ENCODE results near the gene CISH.

CISH gene

GRCh38 chr3:50582083-50582482 is 29.5 kb downstream of the CISH start:
- no peaks in the 10 kb centered on the region for H3F3A ChIP-seq (ENCODE audit: low read depth)
- no peaks in the 10 kb centered on the region for H3K27me3 ChIP-seq (ENCODE audit: insufficient read depth, low read length, poor library complexity, severe bottlenecking)
- H3K79me2 ChIP-seq (ENCODE audit: insufficient read depth, low read length) = no peaks in the 10 kb centered on the region
- no peaks in the 10 kb centered on the region for H3K36me3 ChIP-seq (ENCODE audit: insufficient read depth, low read length)
- TF ChIP-seq CTCF (conservative IDR thresholded peaks at IDR 0.05; ENCODE audit: low read length) (no peak), EZH2phosphoT487 (IDR thresholded peaks at IDR 0.05; ENCODE audit: borderline replicate concordance) (no peak)
- H3K4me2 ChIP-seq (ENCODE audit: low read depth, low read length, poor library complexity, severe bottlenecking) = no peak overlapping the region
- H4K20me1 ChIP-seq (ENCODE audit: insufficient read depth, low read length, poor library complexity, severe bottlenecking) = no peaks in the 10 kb centered on the region
- no peak overlapping the region for H3K4me3 ChIP-seq (ENCODE audit: low read length, poor library complexity, severe bottlenecking)
- H3K9me2 ChIP-seq (replicated peaks; ENCODE audit: low read depth, low read length) = no peaks in the 10 kb centered on the region
- no peak overlapping the region for H2AFZ ChIP-seq (ENCODE audit: low read length)
- no peak overlapping the region for H3K9ac ChIP-seq (ENCODE audit: low read depth, low read length, poor library complexity, severe bottlenecking)
- H3K9me3 ChIP-seq (ENCODE audit: insufficient read depth, low read depth, low read length) = no peaks in the 10 kb centered on the region
- no peaks in the 10 kb centered on the region for H3K4me1 ChIP-seq (ENCODE audit: insufficient read depth, low read length, poor library complexity, severe bottlenecking)

GRCh38 chr3:50581459-50581842 is 30.1 kb downstream of the CISH start:
- H3K4me2 ChIP-seq (ENCODE audit: low read depth, low read length, poor library complexity, severe bottlenecking) = no peak overlapping the region
- no peaks in the 10 kb centered on the region for H3K27me3 ChIP-seq (ENCODE audit: insufficient read depth, low read length, poor library complexity, severe bottlenecking)
- no peak overlapping the region for H3K4me3 ChIP-seq (ENCODE audit: low read length, poor library complexity, severe bottlenecking)
- H3F3A ChIP-seq (ENCODE audit: low read depth) = no peaks in the 10 kb centered on the region
- no peaks in the 10 kb centered on the region for H4K20me1 ChIP-seq (ENCODE audit: insufficient read depth, low read length, poor library complexity, severe bottlenecking)
- H3K9me3 ChIP-seq (ENCODE audit: insufficient read depth, low read depth, low read length) = no peaks in the 10 kb centered on the region
- no peak overlapping the region for H2AFZ ChIP-seq (ENCODE audit: low read length)
- H3K79me2 ChIP-seq (ENCODE audit: insufficient read depth, low read length) = no peaks in the 10 kb centered on the region
- H3K36me3 ChIP-seq (ENCODE audit: insufficient read depth, low read length) = no peaks in the 10 kb centered on the region
- no peak overlapping the region for H3K9ac ChIP-seq (ENCODE audit: low read depth, low read length, poor library complexity, severe bottlenecking)
- no peaks in the 10 kb centered on the region for H3K9me2 ChIP-seq (replicated peaks; ENCODE audit: low read depth, low read length)
- no peaks in the 10 kb centered on the region for H3K4me1 ChIP-seq (ENCODE audit: insufficient read depth, low read length, poor library complexity, severe bottlenecking)
- no peak for TF ChIP-seq EZH2phosphoT487 (IDR thresholded peaks at IDR 0.05; ENCODE audit: borderline replicate concordance)
- TF ChIP-seq CTCF (conservative IDR thresholded peaks at IDR 0.05; ENCODE audit: low read length) = no peak

DNA sequence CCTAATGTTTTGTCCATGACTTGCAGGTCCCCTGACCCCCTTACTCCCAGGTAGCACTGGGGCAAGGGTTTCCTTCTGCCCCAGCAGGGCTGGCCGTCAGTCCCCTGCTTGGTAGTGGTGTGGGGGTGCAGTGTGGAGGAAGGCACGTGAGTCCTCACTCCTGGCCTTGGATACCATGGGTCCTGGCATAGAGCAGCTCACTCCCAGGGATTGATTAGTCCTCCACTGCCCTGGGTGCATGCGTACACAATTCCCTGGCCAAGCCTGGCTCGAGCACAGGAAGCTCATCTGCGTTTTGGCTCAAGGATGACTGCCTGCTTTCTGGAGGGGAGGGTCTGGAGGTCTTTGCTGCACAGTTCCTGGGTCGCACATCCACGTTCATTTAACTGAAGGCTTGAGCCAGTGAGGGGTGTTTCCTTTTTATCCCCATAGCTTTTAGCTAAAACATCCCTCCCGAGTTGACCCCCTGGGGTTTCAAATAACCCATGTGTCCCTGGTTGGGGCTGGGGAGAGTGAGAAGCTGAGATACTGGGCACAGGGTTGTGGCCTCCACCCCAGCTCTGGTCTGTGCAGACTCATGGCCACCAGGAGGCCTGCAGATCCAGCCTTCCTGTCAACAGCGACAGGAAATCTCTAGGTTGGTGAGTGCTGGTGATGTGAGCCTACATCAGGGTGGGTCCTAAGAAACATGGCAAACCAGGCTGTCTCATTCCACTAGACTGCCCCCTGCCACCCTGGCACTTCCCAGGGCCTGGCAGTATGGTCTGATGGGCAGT is 30.7 kb downstream of the CISH start:
- Histone ChIP-seq H3K9me3 (ENCODE audit: insufficient read depth, low read depth, low read length) (no peaks in the 10 kb centered on the region), H3F3A (ENCODE audit: low read depth) (no peaks in the 10 kb centered on the region), H4K20me1 (ENCODE audit: insufficient read depth, low read length, poor library complexity, severe bottlenecking) (no peaks in the 10 kb centered on the region), H3K27me3 (ENCODE audit: insufficient read depth, low read length, poor library complexity, severe bottlenecking) (no peaks in the 10 kb centered on the region), H2AFZ (ENCODE audit: low read length) (no peak overlapping the region), H3K4me1 (ENCODE audit: insufficient read depth, low read length, poor library complexity, severe bottlenecking) (no peaks in the 10 kb centered on the region), H3K9me2 (replicated peaks; ENCODE audit: low read depth, low read length) (no peaks in the 10 kb centered on the region), H3K9ac (ENCODE audit: low read depth, low read length, poor library complexity, severe bottlenecking) (no peak overlapping the region), H3K4me2 (ENCODE audit: low read depth, low read length, poor library complexity, severe bottlenecking) (no peak overlapping the region), H3K36me3 (ENCODE audit: insufficient read depth, low read length) (no peaks in the 10 kb centered on the region), H3K4me3 (ENCODE audit: low read length, poor library complexity, severe bottlenecking) (no peak overlapping the region), H3K79me2 (ENCODE audit: insufficient read depth, low read length) (no peaks in the 10 kb centered on the region)
- TF ChIP-seq EZH2phosphoT487 (IDR thresholded peaks at IDR 0.05; ENCODE audit: borderline replicate concordance) (no peak), CTCF (conservative IDR thresholded peaks at IDR 0.05; ENCODE audit: low read length) (no peak)
